HepG2 (cell line): ENCODE measurements around the gene FAF1. TPM values are rescaled to one million over a fixed set of nuclear protein-coding genes. Genes with fewer than 3 reads are reported as not detected.
A peak's percentile ranks its signal among the peaks of the same experiment; 100 is the strongest.

ENCODE experiments used
- ATAC-seq: fragments of 200-7000 bp; cut with Tn5 transposase; 3 replicates; pipeline ENCODE4 v1.9.1; 2020; ENCODE audit warnings: mild to moderate bottlenecking, moderate library complexity
- BruUV-seq: library from RNA; stranded (reverse); fragments of 400-500 nt; replicated peaks from 2 replicates; lab custom pipeline; 2021; lab: Mats Ljungman, UMichigan
- CTCF ChIA-PET: fragments of 300-600 bp; formaldehyde crosslinking; extraction: SDS; loops from one replicate; lab custom pipeline; 2021; ENCODE audit warnings: low total read pairs, inconsistent platforms, low intra/inter-chr PET ratio; lab: Yijun Ruan, JAX
- POLR2A ChIA-PET: fragments of 350-600 bp; sonication (Branson Sonifier 250); formaldehyde crosslinking; loops from one replicate; lab custom pipeline; 2020; ENCODE audit warnings: antibody characterized with exemption, inconsistent platforms; lab: Yijun Ruan, JAX
- DNase-seq: peaks from one replicate; pipeline ENCODE4 v3.0.0-alpha.2; 2015; ENCODE audit warnings: low spot score
- FAIRE-seq: peaks from 3 replicates; lab custom pipeline; 2011; peaks lifted over from hg19 to GRCh38; lab: Jason Lieb, UNC
- H2AFZ ChIP-seq: one replicate; pipeline ENCODE4 v1.6.1; 2011; ENCODE audit warnings: low read length, inconsistent platforms
- H3K27ac ChIP-seq: fragments of 300-600 bp; 3 replicates; pipeline ENCODE4 v1.8.0; 2011; ENCODE audit warnings: mixed run types, mild to moderate bottlenecking, mixed read lengths, low read length, inconsistent platforms; ENCODE audit not compliant: insufficient read depth; ENCODE audit errors: extremely low read length
- H3K27me3 ChIP-seq, 2 experiments: fragments of 200-600 bp in 1 of 2; 2 replicates in 1 of 2; 3 replicates in 1 of 2; pipeline versions ENCODE4 v1.6.0 to v1.8.0; 2011; ENCODE audit warnings: low read length in 2 of 2, mild to moderate bottlenecking in 2 of 2, moderate library complexity in 2 of 2, inconsistent platforms in 1 of 2; ENCODE audit not compliant: insufficient read depth in 2 of 2, control insufficient read depth in 1 of 2
- H3K36me3 ChIP-seq, 2 experiments: fragments of 200-600 bp in 1 of 2; replicated peaks in 1 of 2; 2 replicates in 1 of 2; 3 replicates in 1 of 2; pipeline versions ENCODE4 v1.5.1 to v1.8.0; 2011; ENCODE audit warnings: low read length in 2 of 2, inconsistent platforms in 1 of 2; ENCODE audit not compliant: insufficient read depth in 2 of 2, control insufficient read depth in 1 of 2
- H3K4me1 ChIP-seq: 2 replicates; pipeline ENCODE4 v1.5.1; 2012; ENCODE audit warnings: low read length, inconsistent platforms; ENCODE audit not compliant: insufficient read depth
- H3K4me2 ChIP-seq: 2 replicates; pipeline ENCODE4 v1.6.0; 2011; ENCODE audit warnings: low read depth, low read length, inconsistent platforms
- H3K4me3 ChIP-seq, 3 experiments: fragments of 200-600 bp in 1 of 3; sonication (generic), shearing (Covaris generic) in 1 of 3; replicated peaks in 1 of 3; 2 replicates each; pipeline ENCODE4 v1.5.1; 2011 to 2016; ENCODE audit warnings: low read length in 3 of 3, inconsistent platforms in 2 of 3, low read depth in 2 of 3, mild to moderate bottlenecking in 2 of 3, control low read depth in 1 of 3, mixed read lengths in 1 of 3; ENCODE audit not compliant: insufficient read depth in 1 of 3
- H3K79me2 ChIP-seq: one replicate; pipeline ENCODE4 v1.6.1; 2011; ENCODE audit warnings: low read length, inconsistent platforms; ENCODE audit not compliant: insufficient read depth
- H3K9ac ChIP-seq: 2 replicates; pipeline ENCODE4 v1.6.0; 2011; ENCODE audit warnings: mild to moderate bottlenecking, low read depth, low read length, inconsistent platforms; ENCODE audit not compliant: insufficient read depth
- H3K9me3 ChIP-seq: 2 replicates; pipeline ENCODE4 v1.5.1; 2012; ENCODE audit warnings: mild to moderate bottlenecking, low read length
- H4K20me1 ChIP-seq: 2 replicates; pipeline ENCODE4 v1.6.0; 2011; ENCODE audit warnings: inconsistent platforms, mild to moderate bottlenecking, low read length, moderate library complexity; ENCODE audit not compliant: insufficient read depth
- MAFF ChIP-seq: IDR thresholded peaks from 2 replicates; pipeline ENCODE4 v1.6.1; 2011; ENCODE audit warnings: low read depth, low read length, improper control_type of control experiment
- MAFK ChIP-seq, 2 experiments: IDR thresholded peaks in 1 of 2; conservative IDR thresholded peaks in 1 of 2; 2 replicates each; pipeline ENCODE4 v1.6.1; 2011; ENCODE audit warnings: improper control_type of control experiment in 2 of 2, low read length in 2 of 2
- SRSF4 ChIP-seq: fragments of 200-400 bp; formaldehyde crosslinking; IDR thresholded peaks from one replicate; pipeline ENCODE4 v1.6.1; 2018; ENCODE audit warnings: mild to moderate bottlenecking, low read depth, low read length, moderate library complexity; ENCODE audit not compliant: poor library complexity, severe bottlenecking
- TCF7 ChIP-seq: sonication (generic); IDR thresholded peaks from 2 replicates; pipeline ENCODE4 v1.6.1; 2016; ENCODE audit warnings: antibody characterized with exemption, low read depth
- ZNF510 ChIP-seq: sonication (generic); formaldehyde crosslinking; IDR thresholded peaks from 2 replicates; pipeline ENCODE4 v1.4.0; 2020; ENCODE audit warnings: low read depth, mild to moderate bottlenecking, missing genetic modification reagents
- whole genome bisulfite sequencing: methylation state at CpG from one replicate; pipeline ENCODE4 v1.1.6; 2017; ENCODE audit warnings: low lambda C conversion rate; 5-methylcytosine and 5-hydroxymethylcytosine counted together
- in situ Hi-C: cut with HindIII; loops from 2 replicates; pipeline ENCODE4 v1.10.0; 2017; ENCODE audit warnings: low pct_unique_long_range_greater_than_20kb; ENCODE audit not compliant: extremely low pct_ligation_motif_present
- intact Hi-C: fragments of 100-400 bp; cut with micrococcal nuclease; formaldehyde crosslinking; loops from one replicate; pipeline ENCODE4 v1.10.0; 2022; ENCODE audit not compliant: unreplicated experiment
- polyA plus RNA-seq, 8 experiments: library from polyadenylated mRNA; depleted of rRNA in 3 of 8; stranded (reverse) in 7 of 8; unstranded in 1 of 8; fragments of >200 nt; fragmentation: Illumina TruSeq in 4 of 8; extraction: Trizol in 4 of 8; gene quantifications; 2 replicates each; pipeline versions ENCODE4 v1.2.1 to v1.2.3, GENCODE V29; 2011 to 2016; ENCODE audit warnings: low read depth in 4 of 8, missing spikeins in 1 of 8, mixed read lengths in 1 of 8; ENCODE audit not compliant: insufficient read depth in 1 of 8
- total RNA-seq, 5 experiments: library from RNA; depleted of rRNA; stranded (reverse); fragments of >200 nt; fragmentation: Illumina TruSeq; extraction: Trizol; gene quantifications; 2 replicates each; pipeline ENCODE4 v1.2.3, GENCODE V29; 2016; ENCODE audit warnings: low read depth in 1 of 5

The FAF1 gene
- total and polyA plus RNA-seq, 2 of the 13 experiments (the other 11 are each of a cell fraction or from before 2014, with no cell fraction given): 19.4 to 63.3 TPM

GRCh38 chr1:50917138-50918137, 42.6 kb downstream of the FAF1 start (continued):
- TF ChIP-seq SRSF4 (no peak), TCF7 (no peak)

- in situ Hi-C loops: no loop called here
- Histone ChIP-seq H3K4me1 (no peaks in the 10 kb centered on the region), H3K36me3 (no peaks in the 10 kb centered on the region; a peak in 1 of 5 replicates), H2AFZ (no peak overlapping the region), H3K4me2 (no peak overlapping the region), H3K79me2 (peaks cover 21% of the 10 kb centered on the region), H4K20me1 (no peaks in the 10 kb centered on the region), H3K9me3 (no peaks in the 10 kb centered on the region), H3K9ac (no peak overlapping the region), H3K27ac (no peak overlapping the region), H3K4me3 (no peak overlapping the region), H3K27me3 (no peaks in the 10 kb centered on the region)
- TF ChIP-seq MAFF (peak; percentile 74), ZNF510 (CRISPR knock-in tag) (no peak), MAFK (conservative IDR thresholded peaks at IDR 0.05 in 1 of 2, IDR thresholded peaks at IDR 0.05 in 1 of 2; ENCODE audit: low read length in 2 of 2) (peak; percentile 72 to 86)
- DNase-seq: no peak
- ATAC-seq: no peak
- intact Hi-C loops: no loop called here
- ChIA-PET CTCF (no interaction called here), POLR2A (no interaction called here)
- WGBS: 96% methylated on average over 2 of the region's 2 CpGs
- no peak for FAIRE-seq
- BruUV-seq: no TSS peak
Measured at GRCh38 chr1:50915621-50916020, 44.4 kb downstream of the FAF1 start.
